Astrocyte (in vitro differentiated cells and primary cell): ENCODE measurements around the gene CAPZA2.
"Not testable (repeated sequence)": the region's sequence is repeated elsewhere in the genome, so short reads cannot be mapped to it uniquely, and the experiment has no call there.

Experiments
- CTCF ChIP-seq: IDR thresholded peaks from 2 replicates; pipeline ENCODE4 v1.5.1; 2011; ENCODE audit warnings: low read depth, mild to moderate bottlenecking, inconsistent platforms, low read length, moderate library complexity; ENCODE audit not compliant: insufficient read depth
- EZH2 ChIP-seq: IDR thresholded peaks from 2 replicates; pipeline ENCODE4 v1.6.1; 2012; ENCODE audit warnings: mild to moderate bottlenecking, low read length, inconsistent platforms; ENCODE audit not compliant: insufficient read depth

- not testable (repeated sequence) for TF ChIP-seq CTCF, EZH2
These were observed 108.8 kb downstream of the CAPZA2 start for GRCh38 chr7:116971153-116971552.
